NCI-H1105 (cell line): ENCODE measurements around the gene NEDD1.

Experiments used
- DNase-seq: peaks from one replicate; lab custom pipeline; 2025; lab: John Stamatoyannopoulos, UW

The NEDD1 gene

GRCh38 chr12:96906849-96907670 lies at the start of gene NEDD1:
TSS of gene NEDD1 (plus strand) at chr12:96907257. CDS start at chr12:96909760, 2,503 bp downstream.
- DNase-seq: peak; percentile 80

- no peak for DNase-seq
Measured at GRCh38 chr12:96858162-96858561, 48.9 kb upstream of the NEDD1 start.

DNA sequence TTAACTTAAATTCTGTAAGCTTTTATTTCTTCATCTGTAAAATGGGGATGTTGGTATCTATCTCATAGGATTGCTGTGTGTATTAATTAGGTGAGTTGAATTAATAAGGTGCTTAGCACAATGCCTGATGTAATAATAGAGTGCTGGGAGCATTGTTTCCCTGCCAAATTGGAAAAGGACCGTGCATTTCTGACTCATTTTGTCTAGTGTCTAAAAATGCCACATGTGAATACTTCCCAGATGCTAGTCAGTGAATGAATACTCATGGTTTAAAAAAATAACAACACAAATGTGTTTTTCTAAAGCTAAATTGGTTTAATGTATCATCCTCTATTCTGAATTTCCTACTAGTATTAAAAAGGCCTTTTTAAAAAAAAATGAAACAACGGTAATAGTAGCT lies 45.4 kb upstream of the NEDD1 start:
- DNase-seq: no peak

DNA sequence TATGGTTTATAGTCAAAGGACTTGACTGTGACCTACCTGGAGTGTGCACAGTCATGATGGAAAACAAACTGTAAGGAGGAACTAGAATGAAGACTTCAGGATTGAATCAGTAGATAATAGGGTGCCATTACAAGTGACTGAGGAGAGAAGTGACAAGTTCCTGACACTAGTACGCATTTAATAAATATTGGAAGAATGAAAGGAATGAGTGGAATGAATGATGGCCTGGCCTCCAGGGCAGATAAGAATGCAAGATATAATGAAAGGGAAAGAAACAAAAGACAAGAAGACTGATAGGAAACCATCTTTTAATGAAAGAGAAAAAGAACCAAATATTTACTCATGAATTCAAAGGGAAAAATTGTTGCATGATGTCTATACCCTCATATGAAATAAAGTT lies 44.7 kb upstream of the NEDD1 start:
- no peak for DNase-seq

GRCh38 chr12:96864335-96864734 lies 42.7 kb upstream of the NEDD1 start:
- DNase-seq: no peak

DNA sequence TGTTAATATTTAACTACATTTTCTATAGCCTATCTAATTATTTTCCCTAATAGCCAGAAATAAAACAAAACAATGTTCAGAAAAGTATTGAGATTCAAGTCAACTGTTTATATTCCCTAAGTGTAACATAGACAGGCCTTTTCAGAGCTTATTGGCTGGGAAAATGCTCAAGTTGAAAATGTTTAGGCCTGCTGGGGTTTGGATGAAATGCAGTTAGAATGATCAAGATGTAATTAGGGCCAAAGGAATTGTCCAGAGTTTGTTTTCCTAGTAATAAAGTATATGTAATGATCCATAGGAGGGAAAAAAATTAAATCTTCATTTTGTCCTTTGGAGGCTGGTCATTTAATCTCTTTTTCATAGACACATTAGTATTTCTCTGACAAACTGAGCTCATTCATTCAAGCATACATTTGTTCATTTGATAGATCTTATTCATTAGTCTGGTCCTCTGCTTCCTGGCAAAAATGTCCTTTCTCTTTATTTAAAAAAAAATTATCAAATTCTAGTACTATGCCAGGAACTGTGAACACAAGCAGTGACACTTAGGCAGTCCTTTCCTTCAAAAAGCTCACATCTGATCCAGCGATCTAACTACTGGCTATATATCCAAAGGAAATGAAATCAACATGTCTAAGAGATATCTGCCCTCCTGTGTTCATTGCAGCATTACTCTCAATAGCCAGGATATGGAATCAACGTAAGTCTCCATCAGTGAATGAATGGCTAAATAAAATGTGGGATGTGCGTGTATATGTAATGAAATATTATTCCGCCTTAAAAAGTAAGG lies 40.1 kb upstream of the NEDD1 start:
- DNase-seq: no peak

- DNase-seq: no peak
Measured at GRCh38 chr12:96870946-96871345, 36.1 kb upstream of the NEDD1 start.

DNA sequence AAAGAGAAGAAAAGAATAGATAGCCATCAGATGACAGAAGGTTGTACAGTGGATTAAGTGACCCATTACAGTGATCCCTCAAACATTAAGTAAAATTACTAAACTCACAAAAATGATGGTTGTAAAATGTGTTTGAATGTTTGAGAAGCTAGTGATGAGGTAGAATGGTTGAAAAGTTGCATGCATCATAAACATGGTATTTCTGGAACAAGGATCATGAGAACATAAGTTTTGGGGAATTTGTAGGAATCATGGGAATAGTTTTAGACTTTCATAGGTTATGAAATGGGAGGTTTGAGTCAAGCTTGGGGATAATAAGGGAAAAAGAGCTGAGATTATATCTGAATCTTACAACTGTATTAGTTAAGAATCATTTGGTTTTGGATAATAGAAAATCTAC lies 34.1 kb upstream of the NEDD1 start:
- DNase-seq: no peak

DNA sequence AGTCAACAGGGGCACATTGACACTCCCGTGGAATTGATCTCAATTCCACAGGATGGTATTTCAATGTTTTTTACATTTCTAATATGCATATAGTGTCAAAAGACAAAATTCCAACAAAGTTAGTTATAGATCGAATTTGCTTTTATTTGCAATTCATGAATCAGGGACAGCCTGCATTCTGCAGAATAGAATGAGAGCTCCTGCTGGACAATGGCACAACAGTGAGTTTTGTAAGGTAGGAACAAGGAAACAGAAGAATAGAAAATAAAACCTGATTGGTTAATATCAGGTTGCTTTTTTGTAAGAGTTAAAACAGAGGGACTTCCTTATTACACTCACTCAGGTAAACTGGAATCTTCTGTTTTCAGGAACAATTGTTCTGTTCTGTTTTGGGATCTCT lies 32.8 kb upstream of the NEDD1 start:
- DNase-seq: no peak

DNA sequence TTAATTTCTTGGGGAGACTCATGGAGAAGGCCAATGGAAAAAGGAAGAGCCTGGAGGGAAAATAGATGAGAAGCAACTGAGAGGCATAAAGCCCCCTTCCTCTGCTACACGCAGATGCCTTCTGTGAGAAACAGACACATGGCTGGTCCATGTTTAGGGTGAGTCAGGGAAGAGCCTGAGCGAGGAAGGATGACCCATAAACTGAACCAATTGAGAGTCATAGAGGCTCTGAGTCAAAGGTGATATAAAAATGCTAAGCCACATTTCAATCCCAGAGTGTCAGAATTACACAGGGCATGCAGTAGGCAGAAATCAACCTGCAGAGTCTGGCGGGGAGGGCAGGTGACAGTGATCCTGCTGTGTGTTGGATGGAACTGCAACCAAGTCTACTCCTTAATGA lies 30.1 kb upstream of the NEDD1 start:
- DNase-seq: no peak

GRCh38 chr12:96878704-96879103 lies 28.4 kb upstream of the NEDD1 start:
- no peak for DNase-seq

GRCh38 chr12:96879301-96879700 lies 27.8 kb upstream of the NEDD1 start:
- DNase-seq: no peak

- DNase-seq: no peak
Measured at GRCh38 chr12:96880220-96880619, 26.8 kb upstream of the NEDD1 start.

GRCh38 chr12:96881608-96882007 lies 25.4 kb upstream of the NEDD1 start:
- no peak for DNase-seq

GRCh38 chr12:96882862-96883261 lies 24.2 kb upstream of the NEDD1 start:
- DNase-seq: no peak

GRCh38 chr12:96883571-96883970 lies 23.5 kb upstream of the NEDD1 start:
- DNase-seq: no peak

- no peak for DNase-seq
Measured at GRCh38 chr12:96886998-96887677, 19.9 kb upstream of the NEDD1 start.

- no peak for DNase-seq
Measured at GRCh38 chr12:96889273-96889933, 17.7 kb upstream of the NEDD1 start.

- DNase-seq: no peak
Measured at GRCh38 chr12:96890331-96890730, 16.7 kb upstream of the NEDD1 start.

GRCh38 chr12:96892104-96892503 lies 15.0 kb upstream of the NEDD1 start:
- no peak for DNase-seq

- no peak for DNase-seq
Measured at GRCh38 chr12:96897421-96897820, 9.6 kb upstream of the NEDD1 start.

DNA sequence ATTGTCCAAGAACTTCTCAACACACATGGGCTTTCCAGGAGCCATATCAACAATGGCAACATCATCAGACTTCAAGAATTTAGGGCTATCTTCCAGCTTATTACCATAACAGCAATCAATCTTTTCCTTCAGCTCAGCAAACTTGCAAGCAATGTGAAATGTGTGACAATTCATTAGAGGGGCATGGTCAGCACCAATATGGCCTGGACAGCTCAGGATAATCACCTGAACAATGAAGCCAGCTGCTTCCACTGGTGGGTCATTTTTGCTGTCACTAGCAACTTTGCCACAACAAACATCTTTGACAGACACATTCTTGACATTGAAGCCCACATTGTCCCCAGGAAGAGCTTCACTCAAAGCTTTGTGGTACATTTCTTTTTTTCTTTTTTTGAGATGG lies 5.9 kb upstream of the NEDD1 start:
- no peak for DNase-seq
